Pancreas (tissue), 10 donors: Measurements from ENCODE around the gene PDHA2. TPM values are rescaled to one million over a fixed set of nuclear protein-coding genes. Genes with fewer than 3 reads are reported as not detected.
"Not testable (repeated sequence)": the region's sequence is repeated elsewhere in the genome, so short reads cannot be mapped to it uniquely, and the experiment has no call there.

Source experiments
- ATAC-seq, 4 donors: fragments of 200-7000 bp; cut with Tn5 transposase; one replicate each; pipeline versions ENCODE4 v1.8.0 to v1.9.1; 2020; ENCODE audit warnings: mild to moderate bottlenecking in 4 of 4, moderate library complexity in 4 of 4
- DNase-seq, 6 donors: peaks; one replicate each; pipeline ENCODE4 v3.0.0-alpha.2; 2020
- FAIRE-seq: peaks from 2 replicates; lab custom pipeline; 2012; peaks lifted over from hg19 to GRCh38; lab: Jason Lieb, UNC
- H3K27ac ChIP-seq, 4 donors: fragments of 200-600 bp; sonication (generic); 1 replicate in 3 of 4; 2 replicates in 1 of 4; pipeline versions ENCODE4 v1.5.0 to v1.8.0; 2020
- H3K27me3 ChIP-seq, 4 donors: fragments of 200-600 bp; one replicate each; pipeline ENCODE4 v1.8.0; 2021
- H3K36me3 ChIP-seq, 3 donors: fragments of 200-600 bp; sonication (generic) in 1 of 3; one replicate each; pipeline versions ENCODE4 v1.5.0 to v1.8.0; 2020 to 2021
- H3K4me1 ChIP-seq, 3 donors: fragments of 200-600 bp; one replicate each; pipeline ENCODE4 v1.8.0; 2021
- H3K4me3 ChIP-seq, 4 donors: fragments of 200-600 bp; sonication (generic) in 2 of 4; one replicate each; pipeline versions ENCODE4 v1.5.0 to v1.8.0; 2020 to 2021
- H3K9me3 ChIP-seq, 4 donors: fragments of 200-600 bp; one replicate each; pipeline ENCODE4 v1.8.0; 2021
- WGBS, 2 donors: extraction: QIAGEN DNeasy Blood & Tissue Kit; methylation state at CpG; one replicate each; pipeline ENCODE4 v1.1.7; 2013; 5-methylcytosine and 5-hydroxymethylcytosine counted together
- intact Hi-C, 3 donors: fragments of 100-400 bp; cut with DNase I; formaldehyde crosslinking; loops; one replicate each; pipeline versions ENCODE4 v1.11.1 to v1.14.2; 2022
- polyA plus RNA-seq, 2 donors: library from polyadenylated mRNA; stranded (reverse); fragments of 200-250 nt; gene quantifications; one replicate each; pipeline ENCODE4 v1.2.3, GENCODE V29; 2013
- total RNA-seq, 6 donors: library from RNA; stranded (reverse); fragmentation: NEBNext Ultra II Directional in 4 of 6; extraction: Animal tissue kit (Norgen Biotek cat#: 25700) in 4 of 6; gene quantifications; one replicate each; pipeline versions ENCODE4 v1.2.1 to v1.2.4, GENCODE V29; 2021 to 2023
- TF ChIP-seq, protein P1 (sequence below), 4 donors: fragments of 200-600 bp; sonication (generic) in 3 of 4; IDR thresholded peaks; one replicate each; pipeline versions ENCODE4 v1.5.0 to v1.8.0; 2021; ENCODE audit warnings: antibody characterized with exemption in 4 of 4
- donor health status: healthy with polysubstance abuse.
- donor health status: DM: no; HTN: no; CAD: no; lungs with moderate emphysema.
- donor health status: DM: no; HTN: no; CAD: no.
- donor health status: control.
- donor health status: control.
- donor health status: Bipolar disorder and iron deficiency.
- donor health status: DM: yes; HTN: yes; CAD: no.
- donor health status: DM: no; HTN: no; CAD: no.
- donor health status: DM: no; HTN: no; CAD: no.
- donor health status: DM: yes; HTN: yes; CAD: no.

Gene PDHA2
- total and polyA plus RNA-seq, 8 donors = not detected

DNA sequence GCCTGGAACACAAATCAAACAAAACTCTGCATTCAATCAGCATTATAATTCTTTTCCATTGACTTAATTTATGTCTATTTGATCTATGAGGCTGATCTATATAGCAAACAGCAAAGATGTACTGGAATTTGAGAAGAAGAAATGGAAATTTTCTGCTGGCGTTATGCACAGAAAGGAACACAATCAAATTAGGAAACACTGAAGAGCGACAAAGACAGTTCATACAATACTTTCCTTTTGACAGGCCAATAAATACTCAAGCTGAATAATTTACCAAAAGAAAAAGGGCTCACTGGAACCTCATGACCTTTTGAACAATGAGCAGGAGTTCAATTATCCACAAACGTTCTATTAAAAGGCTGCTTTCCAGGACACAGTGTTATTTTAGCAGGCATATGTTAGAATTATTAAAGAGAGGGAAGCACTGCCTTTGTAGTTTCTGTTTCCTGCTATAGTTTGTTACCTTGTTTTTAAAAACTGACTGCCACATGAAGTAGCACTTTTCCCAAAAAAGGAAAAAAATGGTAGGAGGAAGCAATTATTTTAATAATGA lies 8.1 kb downstream of the PDHA2 start:
- Histone ChIP-seq H3K27ac (no peak overlapping the region), H3K4me1 (no peaks in the 10 kb centered on the region), H3K4me3 (no peak overlapping the region), H3K27me3 (no peaks in the 10 kb centered on the region), H3K9me3 (no peaks in the 10 kb centered on the region), H3K36me3 (no peaks in the 10 kb centered on the region)
- WGBS, 2 donors = 54 to 58% methylated on average over 3 of the region's 3 CpGs
- no peak for DNase-seq
- no peak for FAIRE-seq
- intact Hi-C loops = no loop called here
- TF ChIP-seq, protein P1, sequence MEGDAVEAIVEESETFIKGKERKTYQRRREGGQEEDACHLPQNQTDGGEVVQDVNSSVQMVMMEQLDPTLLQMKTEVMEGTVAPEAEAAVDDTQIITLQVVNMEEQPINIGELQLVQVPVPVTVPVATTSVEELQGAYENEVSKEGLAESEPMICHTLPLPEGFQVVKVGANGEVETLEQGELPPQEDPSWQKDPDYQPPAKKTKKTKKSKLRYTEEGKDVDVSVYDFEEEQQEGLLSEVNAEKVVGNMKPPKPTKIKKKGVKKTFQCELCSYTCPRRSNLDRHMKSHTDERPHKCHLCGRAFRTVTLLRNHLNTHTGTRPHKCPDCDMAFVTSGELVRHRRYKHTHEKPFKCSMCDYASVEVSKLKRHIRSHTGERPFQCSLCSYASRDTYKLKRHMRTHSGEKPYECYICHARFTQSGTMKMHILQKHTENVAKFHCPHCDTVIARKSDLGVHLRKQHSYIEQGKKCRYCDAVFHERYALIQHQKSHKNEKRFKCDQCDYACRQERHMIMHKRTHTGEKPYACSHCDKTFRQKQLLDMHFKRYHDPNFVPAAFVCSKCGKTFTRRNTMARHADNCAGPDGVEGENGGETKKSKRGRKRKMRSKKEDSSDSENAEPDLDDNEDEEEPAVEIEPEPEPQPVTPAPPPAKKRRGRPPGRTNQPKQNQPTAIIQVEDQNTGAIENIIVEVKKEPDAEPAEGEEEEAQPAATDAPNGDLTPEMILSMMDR (IDR thresholded peaks at IDR 0.05) = no peak
- no peak for ATAC-seq

DNA sequence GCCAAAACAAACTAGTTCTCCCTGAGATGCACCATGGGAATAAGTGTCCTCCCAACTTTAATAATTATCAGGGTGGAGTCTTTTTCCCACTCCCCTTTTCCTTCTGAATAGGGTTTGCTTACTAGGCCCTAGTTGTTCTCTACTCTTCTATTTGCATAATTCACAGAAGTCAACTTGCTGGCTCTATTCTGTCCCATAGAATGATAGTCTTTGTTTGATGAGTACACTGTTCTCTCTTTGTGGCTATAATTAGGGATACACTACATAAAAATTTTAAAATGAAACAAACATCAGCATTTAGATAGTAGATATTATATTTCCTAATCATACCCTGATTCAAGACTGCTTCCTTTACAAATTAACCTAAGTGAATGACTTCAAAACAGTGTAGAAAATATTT lies 10.3 kb downstream of the PDHA2 start:
- H3K36me3 ChIP-seq = no peaks in the 10 kb centered on the region
- FAIRE-seq (no peak), ATAC-seq (no peak), DNase-seq (no peak)
- no peak overlapping the region for H3K27ac ChIP-seq
- H3K4me3 ChIP-seq = no peak overlapping the region
- no peaks in the 10 kb centered on the region for H3K27me3 ChIP-seq
- TF ChIP-seq, protein P1 (IDR thresholded peaks at IDR 0.05) = no peak
- H3K9me3 ChIP-seq = no peaks in the 10 kb centered on the region
- intact Hi-C loops = no loop called here
- H3K4me1 ChIP-seq = no peaks in the 10 kb centered on the region

DNA sequence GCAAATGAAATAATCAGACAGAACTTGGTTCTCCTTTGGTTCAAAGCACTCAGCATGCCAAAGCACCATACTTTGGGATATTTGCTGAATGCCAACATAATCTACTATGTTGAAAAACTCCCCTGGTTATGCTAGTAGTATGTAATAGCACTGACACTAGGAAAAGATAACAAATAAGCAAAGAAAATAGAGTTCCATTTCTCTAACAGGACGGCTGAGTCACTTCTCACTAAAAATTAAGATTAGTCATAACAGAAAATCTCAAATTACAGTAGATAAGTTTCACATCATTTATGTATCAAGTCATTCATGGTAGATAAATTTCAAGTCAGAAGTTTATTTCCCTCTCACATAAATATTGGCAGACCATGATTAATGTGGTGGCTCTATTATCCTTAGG lies 17.9 kb downstream of the PDHA2 start:
- peaks cover 0 to 5% (median 0%) of the 10 kb centered on the region in 4 donors for H3K27me3 ChIP-seq
- DNase-seq (no peak), ATAC-seq (no peak), FAIRE-seq (no peak)
- no peaks in the 10 kb centered on the region for H3K9me3 ChIP-seq
- intact Hi-C loops = no loop called here
- H3K4me3 ChIP-seq = no peak overlapping the region
- H3K27ac ChIP-seq = no peak overlapping the region
- H3K4me1 ChIP-seq = no peaks in the 10 kb centered on the region
- 25 to 31% methylated on average over 1 of the region's 1 CpG for WGBS, 2 donors
- no peaks in the 10 kb centered on the region for H3K36me3 ChIP-seq
- TF ChIP-seq, protein P1 (IDR thresholded peaks at IDR 0.05) = no peak

DNA sequence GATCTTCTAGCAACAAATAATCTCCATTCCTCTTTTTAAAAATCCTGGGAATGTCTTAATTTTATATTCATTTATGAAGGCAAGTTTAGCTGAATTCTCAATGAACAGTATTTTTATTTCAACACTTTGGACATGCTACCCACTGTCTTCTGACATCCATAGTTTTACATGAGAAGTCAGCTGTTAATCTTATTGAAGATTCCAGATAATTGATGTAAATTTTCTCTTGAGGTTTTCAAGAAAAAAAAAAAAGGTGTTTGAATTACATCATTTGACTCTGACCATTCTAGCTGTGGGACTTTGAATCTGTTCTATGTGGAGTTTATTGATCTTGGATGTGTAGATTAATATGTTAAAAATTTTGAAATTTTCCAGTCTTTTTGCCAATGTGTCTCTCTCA lies 28.0 kb downstream of the PDHA2 start:
- FAIRE-seq (no peak), DNase-seq (no peak), ATAC-seq (no peak)
- TF ChIP-seq, protein P1 (IDR thresholded peaks at IDR 0.05) = no peak
- Histone ChIP-seq H3K9me3 (no peaks in the 10 kb centered on the region), H3K4me3 (no peak overlapping the region), H3K27me3 (no peaks in the 10 kb centered on the region), H3K36me3 (no peaks in the 10 kb centered on the region), H3K27ac (no peak overlapping the region), H3K4me1 (no peaks in the 10 kb centered on the region)
- intact Hi-C loops = no loop called here

DNA sequence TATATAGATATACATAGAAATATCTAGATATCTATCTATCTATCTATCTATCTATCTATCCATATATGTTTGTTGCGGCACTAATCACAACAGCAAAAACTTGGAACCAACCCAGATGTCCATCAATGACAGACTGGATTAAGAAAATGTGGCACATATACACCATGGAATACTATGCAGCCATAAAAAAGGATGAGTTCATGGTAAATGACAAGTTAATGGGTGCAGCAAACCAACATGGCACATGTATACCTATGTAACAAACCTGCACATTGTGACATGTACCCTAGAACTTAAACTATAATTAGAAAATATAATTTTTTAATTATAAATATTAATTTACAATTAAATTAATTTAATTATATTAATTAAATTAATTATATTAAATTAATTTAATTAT lies 29.5 kb downstream of the PDHA2 start:
- H3K4me1 ChIP-seq, H3K4me3 ChIP-seq, DNase-seq, FAIRE-seq, H3K36me3 ChIP-seq, intact Hi-C loops, H3K27ac ChIP-seq, H3K9me3 ChIP-seq, H3K27me3 ChIP-seq, ATAC-seq: not testable (repeated sequence)
- WGBS, 2 donors = 94 to 96% methylated on average over 1 of the region's 1 CpG
